ENCODE results near the gene DAO. TPM values are rescaled to one million over a fixed set of nuclear protein-coding genes. Genes with fewer than 3 reads are reported as not detected.

The DAO gene
- polyA plus RNA-seq, 1 of the 3 experiments (the other 2 are of a cell fraction): not detected

GRCh38 chr12:108918960-108919642, 39.2 kb downstream of the DAO start (continued):
- TF ChIP-seq CHD2 (IDR thresholded peaks at IDR 0.05; ENCODE audit: low read length, partially characterized antibody): no peak
- no peak for TF ChIP-seq RFX5 (IDR thresholded peaks at IDR 0.05; ENCODE audit: low read length)
- TF ChIP-seq NRF1 (IDR thresholded peaks at IDR 0.05; ENCODE audit: low read depth, low read length): no peak

- Histone ChIP-seq H3K27ac (ENCODE audit: low read depth in 2 of 2, low read length in 1 of 2) (no peak overlapping the region), H3K4me2 (no peak overlapping the region), H3K4me3 (ENCODE audit: low read depth in 2 of 2, low read length in 1 of 2) (no peak overlapping the region), H3K9ac (no peak overlapping the region), H3K79me2 (ENCODE audit: insufficient read depth) (no peaks in the 10 kb centered on the region), H3K9me2 (no peaks in the 10 kb centered on the region), H2AFZ (ENCODE audit: low read depth) (no peak overlapping the region), H4K20me1 (ENCODE audit: insufficient read depth) (no peaks in the 10 kb centered on the region), H3K4me1 (ENCODE audit: control insufficient read depth in 1 of 2, insufficient read depth in 2 of 2, low read depth in 1 of 2, low read length in 1 of 2) (no peaks in the 10 kb centered on the region), H3F3A (replicated peaks; ENCODE audit: insufficient read depth) (no peaks in the 10 kb centered on the region), H3K27me3 (ENCODE audit: insufficient read depth) (no peaks in the 10 kb centered on the region), H3K36me3 (replicated peaks in 1 of 2; ENCODE audit: control insufficient read depth in 1 of 2, insufficient read depth in 2 of 2, low read length in 1 of 2) (no peaks in the 10 kb centered on the region), H3K9me3 (no peaks in the 10 kb centered on the region)
- POLR2A ChIA-PET: no interaction called here
- CTCF ChIA-PET: interaction anchor here (0.9 kb wide), 1 partner anchor 25 kb away, joined by 3 read pairs; no protein-coding TSS in a partner anchor
- DNase-seq: no peak
- 15% methylated on average over 3 of the region's 3 CpGs for WGBS (ENCODE audit: low lambda C conversion rate)
- TF ChIP-seq TAF1 (IDR thresholded peaks at IDR 0.05; ENCODE audit: borderline replicate concordance, low read depth, low read length) (no peak), TCF12 (IDR thresholded peaks at IDR 0.05) (no peak), ELF1 (IDR thresholded peaks at IDR 0.05) (no peak), NFIC (IDR thresholded peaks at IDR 0.05; ENCODE audit: borderline replicate concordance) (no peak), EZH2phosphoT487 (IDR thresholded peaks at IDR 0.05; ENCODE audit: borderline replicate concordance, low read depth) (no peak), FOXJ3 (CRISPR knock-in tag; IDR thresholded peaks at IDR 0.05) (no peak), MXI1 (IDR thresholded peaks at IDR 0.05; ENCODE audit: low read depth, low read length) (no peak), NRF1 (IDR thresholded peaks at IDR 0.05; ENCODE audit: low read depth, low read length) (no peak), RFX5 (IDR thresholded peaks at IDR 0.05; ENCODE audit: low read length) (no peak), IRF3 (IDR thresholded peaks at IDR 0.05; ENCODE audit: low read depth, low read length) (no peak), YY1 (IDR thresholded peaks at IDR 0.05; ENCODE audit: low read depth) (no peak), POLR2AphosphoS5 (IDR thresholded peaks at IDR 0.05; ENCODE audit: low read depth, low read length) (no peak), FOSL2 (IDR thresholded peaks at IDR 0.05; ENCODE audit: borderline replicate concordance, low read depth) (no peak), RXRA (IDR thresholded peaks at IDR 0.05; ENCODE audit: borderline replicate concordance, low read depth) (no peak), JUND (IDR thresholded peaks at IDR 0.05) (no peak), FOXM1 (IDR thresholded peaks at IDR 0.05; ENCODE audit: low read depth) (no peak), USF1 (IDR thresholded peaks at IDR 0.05; ENCODE audit: borderline replicate concordance, low read depth) (no peak), ZBTB33 (IDR thresholded peaks at IDR 0.05; ENCODE audit: borderline replicate concordance, low read depth) (no peak)
These were observed 42.1 kb downstream of the DAO start for GRCh38 chr12:108921946-108922345.
